Mesenchymal stem cell (in vitro differentiated cells and primary cell): ENCODE measurements around the gene MYT1.

ENCODE experiments used
- DNase-seq: peaks from one replicate; pipeline ENCODE4 v3.0.0-alpha.2; 2013
- H2AFZ ChIP-seq: one replicate; pipeline ENCODE4 v1.6.1; 2013; ENCODE audit warnings: low read depth, mild to moderate bottlenecking, control low read depth, inconsistent platforms, low read length, moderate library complexity
- H2AK5ac ChIP-seq: 2 replicates; pipeline ENCODE4 v1.6.1; 2013; ENCODE audit warnings: low read length, moderate library complexity, mild to moderate bottlenecking, inconsistent platforms; ENCODE audit not compliant: severe bottlenecking
- H2BK120ac ChIP-seq: one replicate; pipeline ENCODE4 v1.6.1; 2013; ENCODE audit warnings: low read depth, mild to moderate bottlenecking, inconsistent platforms, low read length, moderate library complexity
- H2BK12ac ChIP-seq, 2 experiments: one replicate each; pipeline ENCODE4 v1.6.1; 2013; ENCODE audit warnings: inconsistent platforms in 2 of 2, low read length in 2 of 2, mild to moderate bottlenecking in 2 of 2, moderate library complexity in 2 of 2, control low read depth in 1 of 2
- H2BK15ac ChIP-seq: one replicate; pipeline ENCODE4 v1.6.1; 2013; ENCODE audit warnings: mild to moderate bottlenecking, low read depth, inconsistent platforms; ENCODE audit not compliant: poor library complexity, severe bottlenecking
- H2BK5ac ChIP-seq: 2 replicates; pipeline ENCODE4 v1.6.1; 2013; ENCODE audit warnings: low read depth, mild to moderate bottlenecking, low read length, control low read depth, inconsistent platforms; ENCODE audit not compliant: poor library complexity, severe bottlenecking
- H3K14ac ChIP-seq, 2 experiments: one replicate each; pipeline ENCODE4 v1.6.1; 2013; ENCODE audit warnings: inconsistent platforms in 2 of 2, low read length in 2 of 2, control low read depth in 1 of 2, mild to moderate bottlenecking in 1 of 2, moderate library complexity in 1 of 2
- H3K18ac ChIP-seq, 2 experiments: one replicate each; pipeline ENCODE4 v1.6.1; 2013; ENCODE audit warnings: inconsistent platforms in 2 of 2, low read length in 2 of 2, control low read depth in 1 of 2, low read depth in 1 of 2, mild to moderate bottlenecking in 1 of 2
- H3K23ac ChIP-seq, 2 experiments: one replicate each; pipeline ENCODE4 v1.6.1; 2013; ENCODE audit warnings: inconsistent platforms in 2 of 2, low read length in 2 of 2, mild to moderate bottlenecking in 2 of 2, moderate library complexity in 2 of 2, control low read depth in 1 of 2
- H3K27ac ChIP-seq: 2 replicates; pipeline ENCODE4 v1.5.1; 2013; ENCODE audit warnings: mild to moderate bottlenecking, moderate library complexity, low read length, control low read depth, inconsistent platforms; ENCODE audit not compliant: poor library complexity, severe bottlenecking
- H3K27me3 ChIP-seq, 2 experiments: 2 replicates each; pipeline versions ENCODE4 v1.6.1 to v1.7.0; 2013; ENCODE audit warnings: low read length in 2 of 2, mild to moderate bottlenecking in 2 of 2, moderate library complexity in 2 of 2, control low read depth in 1 of 2, inconsistent platforms in 1 of 2; ENCODE audit not compliant: control insufficient read depth in 1 of 2, insufficient read depth in 1 of 2
- H3K36me3 ChIP-seq, 2 experiments: 2 replicates each; pipeline versions ENCODE4 v1.6.1 to v1.7.0; 2013; ENCODE audit warnings: low read length in 2 of 2, control low read depth in 1 of 2, inconsistent platforms in 1 of 2, low read depth in 1 of 2, mild to moderate bottlenecking in 1 of 2; ENCODE audit not compliant: insufficient read depth in 2 of 2, control insufficient read depth in 1 of 2
- H3K4ac ChIP-seq, 2 experiments: one replicate each; pipeline ENCODE4 v1.6.1; 2013; ENCODE audit warnings: inconsistent platforms in 2 of 2, low read length in 2 of 2, mild to moderate bottlenecking in 2 of 2, moderate library complexity in 2 of 2, control low read depth in 1 of 2, low read depth in 1 of 2
- H3K4me1 ChIP-seq: 2 replicates; pipeline ENCODE4 v1.6.1; 2013; ENCODE audit warnings: low read depth, low read length, control low read depth; ENCODE audit not compliant: control insufficient read depth, insufficient read depth
- H3K4me2 ChIP-seq: 2 replicates; pipeline ENCODE4 v1.6.1; 2013; ENCODE audit warnings: low read length, mild to moderate bottlenecking, inconsistent platforms; ENCODE audit not compliant: poor library complexity, severe bottlenecking
- H3K4me3 ChIP-seq, 2 experiments: 2 replicates each; pipeline versions ENCODE4 v1.5.1 to v1.7.0; 2013; ENCODE audit warnings: low read length in 2 of 2, mild to moderate bottlenecking in 2 of 2, control low read depth in 1 of 2, low read depth in 1 of 2; ENCODE audit not compliant: insufficient read depth in 1 of 2
- H3K79me1 ChIP-seq: replicated peaks from 2 replicates; pipeline ENCODE4 v1.6.1; 2013; ENCODE audit warnings: mild to moderate bottlenecking, control low read depth, low read length, inconsistent platforms; ENCODE audit not compliant: poor library complexity, severe bottlenecking
- H3K9ac ChIP-seq: 2 replicates; pipeline ENCODE4 v1.7.0; 2013; ENCODE audit warnings: mild to moderate bottlenecking, low read length, moderate library complexity
- H3K9me3 ChIP-seq: 2 replicates; pipeline ENCODE4 v1.7.0; 2013; ENCODE audit warnings: mild to moderate bottlenecking, low read length; ENCODE audit not compliant: control insufficient read depth
- H4K8ac ChIP-seq: one replicate; pipeline ENCODE4 v1.6.1; 2013; ENCODE audit warnings: inconsistent platforms, mild to moderate bottlenecking, low read length, moderate library complexity
- H4K91ac ChIP-seq: one replicate; pipeline ENCODE4 v1.6.1; 2013; ENCODE audit warnings: mild to moderate bottlenecking, low read length, inconsistent platforms
- WGBS: methylation state at CpG from one replicate; pipeline ENCODE4 v1.1.7; 2013; ENCODE audit warnings: mixed read lengths; 5-methylcytosine and 5-hydroxymethylcytosine counted together

MYT1 gene

GRCh38 chr20:64238115-64238825, 74.0 kb downstream of the MYT1 start:
- Histone ChIP-seq H3K18ac (no peak overlapping the region), H3K9me3 (no peaks in the 10 kb centered on the region), H3K4ac (no peak overlapping the region), H3K27ac (no peak overlapping the region), H2BK120ac (no peak overlapping the region), H3K9ac (no peak overlapping the region), H3K79me1 (no peaks in the 10 kb centered on the region), H2BK5ac (no peak overlapping the region), H2BK12ac (no peak overlapping the region), H2AFZ (no peak overlapping the region), H3K23ac (no peak overlapping the region), H3K4me2 (no peak overlapping the region), H3K14ac (no peak overlapping the region), H4K8ac (no peak overlapping the region), H3K36me3 (no peaks in the 10 kb centered on the region), H3K27me3 (peaks cover 21 to 53% of the 10 kb centered on the region in 2 experiments), H3K4me3 (no peak overlapping the region), H2BK15ac (no peak overlapping the region), H4K91ac (no peak overlapping the region), H3K4me1 (peaks cover 2% of the 10 kb centered on the region), H2AK5ac (no peak overlapping the region)
- no peak for DNase-seq
- WGBS, result 85% methylated on average over 9 of the region's 11 CpGs

DNA sequence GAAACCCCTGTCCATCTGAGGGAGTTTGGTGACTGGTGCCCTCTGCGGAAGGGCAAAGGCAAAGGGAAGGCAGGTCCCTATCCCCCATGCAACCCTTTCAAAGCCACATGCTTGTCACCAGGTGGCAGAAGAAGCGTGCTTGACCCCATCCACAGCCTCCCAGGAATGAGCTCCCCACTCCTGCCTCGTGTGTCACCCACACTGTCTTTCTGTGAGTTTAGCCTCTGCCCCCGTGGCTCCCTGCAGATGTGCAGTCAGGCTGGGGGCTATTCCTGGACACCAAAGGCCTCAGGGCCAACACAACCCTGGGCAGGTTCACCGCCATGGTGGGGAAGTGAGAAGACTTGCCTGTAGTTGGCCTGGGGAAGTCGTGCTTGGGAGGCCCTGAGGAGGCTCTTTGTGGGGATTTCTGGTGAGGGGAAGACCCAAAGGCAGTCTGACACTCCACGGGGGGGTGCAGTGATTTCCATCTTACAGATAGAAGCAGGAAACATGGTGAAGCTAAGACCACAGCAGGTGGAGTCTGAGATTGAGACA, 74.7 kb downstream of the MYT1 start:
- no peaks in the 10 kb centered on the region for H3K79me1 ChIP-seq
- H3K36me3 ChIP-seq, result no peaks in the 10 kb centered on the region
- no peak overlapping the region for H2BK120ac ChIP-seq
- H3K27me3 ChIP-seq, result peaks cover 28 to 58% of the 10 kb centered on the region in 2 experiments
- no peaks in the 10 kb centered on the region for H3K9me3 ChIP-seq
- no peak overlapping the region for H3K18ac ChIP-seq
- H2AK5ac ChIP-seq, result no peak overlapping the region
- H3K4me3 ChIP-seq, result no peak overlapping the region
- no peak overlapping the region for H3K23ac ChIP-seq
- no peak overlapping the region for H2AFZ ChIP-seq
- H4K8ac ChIP-seq, result no peak overlapping the region
- H3K9ac ChIP-seq, result no peak overlapping the region
- no peak overlapping the region for H2BK15ac ChIP-seq
- H3K4ac ChIP-seq, result no peak overlapping the region
- H3K14ac ChIP-seq, result no peak overlapping the region
- WGBS, result 63% methylated on average over 7 of the region's 7 CpGs
- H4K91ac ChIP-seq, result no peak overlapping the region
- no peak overlapping the region for H3K27ac ChIP-seq
- no peak overlapping the region for H3K4me2 ChIP-seq
- no peak for DNase-seq
- H2BK5ac ChIP-seq, result no peak overlapping the region
- H3K4me1 ChIP-seq, result peaks cover 2% of the 10 kb centered on the region
- H2BK12ac ChIP-seq, result no peak overlapping the region

DNA sequence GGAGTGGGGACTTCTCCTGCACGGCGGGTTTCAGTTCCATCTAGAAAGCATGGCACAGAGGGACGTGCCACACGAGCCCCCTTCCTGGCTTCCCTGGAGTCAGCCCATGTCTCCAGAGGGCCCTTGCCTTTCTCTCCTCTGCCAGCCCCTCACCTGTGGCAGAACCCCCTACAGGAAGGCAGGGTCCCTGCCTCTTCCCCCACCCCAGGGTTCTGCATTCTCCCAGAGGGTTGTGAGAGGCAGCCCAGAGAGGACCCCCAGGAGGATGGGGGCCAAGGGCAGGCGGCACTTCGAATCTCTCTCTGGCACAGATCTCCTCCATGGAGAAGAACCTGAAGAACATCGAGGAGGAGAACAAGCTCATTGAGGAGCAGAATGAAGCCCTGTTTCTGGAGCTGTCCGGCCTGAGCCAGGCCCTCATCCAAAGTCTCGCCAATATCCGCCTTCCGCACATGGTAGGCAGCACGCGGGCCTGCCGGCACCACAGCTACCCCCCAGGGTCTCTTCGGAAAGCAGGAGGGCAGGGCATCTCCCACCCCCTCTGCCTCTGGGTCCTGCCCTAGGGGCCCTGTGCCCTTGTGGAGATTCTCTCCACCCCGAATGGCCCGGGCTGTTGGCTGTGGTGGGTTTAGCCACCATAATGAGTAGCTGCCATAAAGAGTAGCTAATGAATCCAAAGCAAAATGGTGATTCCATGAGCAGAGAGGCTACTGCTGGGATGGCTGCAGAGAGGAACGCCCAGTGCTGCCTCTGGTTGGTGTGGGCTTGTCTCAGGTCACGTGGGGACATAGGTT, 75.4 kb downstream of the MYT1 start:
- H3K23ac ChIP-seq, result no peak overlapping the region
- no peak overlapping the region for H3K4me3 ChIP-seq
- 89% methylated on average over 19 of the region's 19 CpGs for WGBS
- peaks cover 2% of the 10 kb centered on the region for H3K4me1 ChIP-seq
- no peak overlapping the region for H2AFZ ChIP-seq
- no peak overlapping the region for H2BK15ac ChIP-seq
- no peak overlapping the region for H2BK5ac ChIP-seq
- H3K79me1 ChIP-seq, result no peaks in the 10 kb centered on the region
- no peak overlapping the region for H4K91ac ChIP-seq
- H2AK5ac ChIP-seq, result no peak overlapping the region
- no peak overlapping the region for H3K4me2 ChIP-seq
- no peaks in the 10 kb centered on the region for H3K9me3 ChIP-seq
- no peak for DNase-seq
- no peak overlapping the region for H2BK12ac ChIP-seq
- no peak overlapping the region for H3K14ac ChIP-seq
- H4K8ac ChIP-seq, result no peak overlapping the region
- no peak overlapping the region for H3K27ac ChIP-seq
- peaks cover 34 to 61% of the 10 kb centered on the region in 2 experiments for H3K27me3 ChIP-seq
- H3K4ac ChIP-seq, result no peak overlapping the region
- no peak overlapping the region for H3K9ac ChIP-seq
- H3K18ac ChIP-seq, result no peak overlapping the region
- H2BK120ac ChIP-seq, result no peak overlapping the region
- H3K36me3 ChIP-seq, result no peaks in the 10 kb centered on the region
